Loucy (cell line): Measurements from ENCODE around the gene FEN1.

Experiments used
- EZH2phosphoT487 ChIP-seq: fragments of 200-600 bp; IDR thresholded peaks from 2 replicates; pipeline ENCODE4 v1.6.1; 2018; ENCODE audit warnings: antibody characterized with exemption, mild to moderate bottlenecking, moderate library complexity, borderline replicate concordance
- TF ChIP-seq, protein P1 (sequence below): fragments of 200-600 bp; sonication (generic); conservative IDR thresholded peaks from 2 replicates; pipeline ENCODE4 v1.5.1; 2014; ENCODE audit warnings: mild to moderate bottlenecking, antibody characterized with exemption, low read length

DNA sequence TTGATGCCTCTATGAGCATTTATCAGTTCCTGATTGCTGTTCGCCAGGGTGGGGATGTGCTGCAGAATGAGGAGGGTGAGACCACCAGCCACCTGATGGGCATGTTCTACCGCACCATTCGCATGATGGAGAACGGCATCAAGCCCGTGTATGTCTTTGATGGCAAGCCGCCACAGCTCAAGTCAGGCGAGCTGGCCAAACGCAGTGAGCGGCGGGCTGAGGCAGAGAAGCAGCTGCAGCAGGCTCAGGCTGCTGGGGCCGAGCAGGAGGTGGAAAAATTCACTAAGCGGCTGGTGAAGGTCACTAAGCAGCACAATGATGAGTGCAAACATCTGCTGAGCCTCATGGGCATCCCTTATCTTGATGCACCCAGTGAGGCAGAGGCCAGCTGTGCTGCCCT, 2.7 kb downstream of the FEN1 start:
- TF ChIP-seq, protein P1, sequence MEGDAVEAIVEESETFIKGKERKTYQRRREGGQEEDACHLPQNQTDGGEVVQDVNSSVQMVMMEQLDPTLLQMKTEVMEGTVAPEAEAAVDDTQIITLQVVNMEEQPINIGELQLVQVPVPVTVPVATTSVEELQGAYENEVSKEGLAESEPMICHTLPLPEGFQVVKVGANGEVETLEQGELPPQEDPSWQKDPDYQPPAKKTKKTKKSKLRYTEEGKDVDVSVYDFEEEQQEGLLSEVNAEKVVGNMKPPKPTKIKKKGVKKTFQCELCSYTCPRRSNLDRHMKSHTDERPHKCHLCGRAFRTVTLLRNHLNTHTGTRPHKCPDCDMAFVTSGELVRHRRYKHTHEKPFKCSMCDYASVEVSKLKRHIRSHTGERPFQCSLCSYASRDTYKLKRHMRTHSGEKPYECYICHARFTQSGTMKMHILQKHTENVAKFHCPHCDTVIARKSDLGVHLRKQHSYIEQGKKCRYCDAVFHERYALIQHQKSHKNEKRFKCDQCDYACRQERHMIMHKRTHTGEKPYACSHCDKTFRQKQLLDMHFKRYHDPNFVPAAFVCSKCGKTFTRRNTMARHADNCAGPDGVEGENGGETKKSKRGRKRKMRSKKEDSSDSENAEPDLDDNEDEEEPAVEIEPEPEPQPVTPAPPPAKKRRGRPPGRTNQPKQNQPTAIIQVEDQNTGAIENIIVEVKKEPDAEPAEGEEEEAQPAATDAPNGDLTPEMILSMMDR, result no peak
- no peak for TF ChIP-seq EZH2phosphoT487
